Endothelial cell of umbilical vein (primary cell): Measurements from ENCODE around the gene TM4SF5. TPM values are rescaled to one million over a fixed set of nuclear protein-coding genes. Genes with fewer than 3 reads are reported as not detected.

ENCODE experiments used
- BruUV-seq: library from RNA; stranded (reverse); fragments of 400-500 nt; replicated peaks from 2 replicates; lab custom pipeline; 2021; lab: Mats Ljungman, UMichigan
- CTCF ChIA-PET: fragments of 300-600, 350-600 bp; sonication (Branson Sonifier 250); formaldehyde crosslinking; loops from one replicate; lab custom pipeline; 2021; ENCODE audit warnings: antibody characterized with exemption, inconsistent platforms; lab: Charles Lee
- POLR2A ChIA-PET: fragments of 300-600, 350-600 bp; sonication (Branson Sonifier 250); formaldehyde crosslinking; loops from one replicate; lab custom pipeline; 2021; ENCODE audit warnings: antibody characterized with exemption, inconsistent platforms; lab: Charles Lee
- DNase-seq: peaks from one replicate; pipeline ENCODE4 v3.0.0-alpha.2; 2011; ENCODE audit warnings: low read depth, low spot score
- FAIRE-seq: peaks from 2 replicates; lab custom pipeline; 2011; peaks lifted over from hg19 to GRCh38; lab: Jason Lieb, UNC
- H2AFZ ChIP-seq: 2 replicates; pipeline ENCODE4 v1.6.0; 2012; ENCODE audit warnings: low read depth, low read length, control low read depth, inconsistent platforms
- H3K27ac ChIP-seq: 2 replicates; pipeline ENCODE4 v1.5.1; 2011; ENCODE audit warnings: low read depth, mild to moderate bottlenecking, control low read depth, low read length, moderate library complexity; ENCODE audit not compliant: insufficient read depth
- H3K27me3 ChIP-seq, 2 experiments: 2 replicates each; pipeline versions ENCODE4 v1.6.0 to v1.6.1; 2011; ENCODE audit warnings: low read length in 2 of 2, mixed read lengths in 1 of 2; ENCODE audit not compliant: control insufficient read depth in 2 of 2, insufficient read depth in 2 of 2
- H3K36me3 ChIP-seq, 2 experiments: 2 replicates in 1 of 2; 3 replicates in 1 of 2; pipeline ENCODE4 v1.5.1; 2011; ENCODE audit warnings: low read length in 2 of 2, mild to moderate bottlenecking in 1 of 2, moderate library complexity in 1 of 2; ENCODE audit not compliant: control insufficient read depth in 2 of 2, insufficient read depth in 2 of 2; ENCODE audit errors: extremely low read depth in 1 of 2
- H3K4me1 ChIP-seq: 3 replicates; pipeline ENCODE4 v1.5.1; 2011; ENCODE audit warnings: mild to moderate bottlenecking, low read length; ENCODE audit not compliant: control insufficient read depth, insufficient read depth; ENCODE audit errors: extremely low read depth
- H3K4me2 ChIP-seq: 2 replicates; pipeline ENCODE4 v1.6.1; 2011; ENCODE audit warnings: low read length, control low read depth, mixed read lengths; ENCODE audit not compliant: insufficient read depth
- H3K4me3 ChIP-seq, 3 experiments: fragments of 200-600 bp in 1 of 3; sonication (generic), shearing (Covaris generic) in 1 of 3; replicated peaks in 1 of 3; 2 replicates each; pipeline ENCODE4 v1.5.1; 2011 to 2016; ENCODE audit warnings: control low read depth in 3 of 3, low read length in 3 of 3, mild to moderate bottlenecking in 2 of 3, inconsistent platforms in 1 of 3, low read depth in 1 of 3, moderate library complexity in 1 of 3; ENCODE audit not compliant: insufficient read depth in 1 of 3
- H3K79me2 ChIP-seq: 2 replicates; pipeline ENCODE4 v1.6.0; 2012; ENCODE audit warnings: low read length, inconsistent platforms; ENCODE audit not compliant: control insufficient read depth, insufficient read depth
- H3K9ac ChIP-seq: replicated peaks from 2 replicates; pipeline ENCODE3; 2011; ENCODE audit warnings: low read length, control low read depth; ENCODE audit not compliant: insufficient read depth; ENCODE audit errors: extremely low read depth
- H3K9me1 ChIP-seq: replicated peaks from 3 replicates; pipeline ENCODE4 v1.6.0; 2011; ENCODE audit warnings: mild to moderate bottlenecking, low read length; ENCODE audit not compliant: control insufficient read depth, insufficient read depth; ENCODE audit errors: extremely low read depth
- H3K9me3 ChIP-seq: replicated peaks from 2 replicates; pipeline ENCODE4 v1.5.1; 2012; ENCODE audit warnings: low read length, inconsistent platforms; ENCODE audit not compliant: control insufficient read depth, insufficient read depth
- H4K20me1 ChIP-seq: replicated peaks from 2 replicates; pipeline ENCODE3; 2011; ENCODE audit warnings: mild to moderate bottlenecking, low read length; ENCODE audit not compliant: control insufficient read depth, insufficient read depth; ENCODE audit errors: extremely low read depth
- EZH2 ChIP-seq: IDR thresholded peaks from 2 replicates; pipeline ENCODE4 v1.6.1; 2012; ENCODE audit warnings: borderline replicate concordance, low read depth, mild to moderate bottlenecking, moderate library complexity, low read length, inconsistent platforms; ENCODE audit not compliant: severe bottlenecking
- FOS ChIP-seq: IDR thresholded peaks from 2 replicates; pipeline ENCODE4 v1.6.1; 2011; ENCODE audit warnings: mild to moderate bottlenecking, low read length, moderate library complexity, borderline replicate concordance; ENCODE audit not compliant: insufficient read depth
- GATA2 ChIP-seq: IDR thresholded peaks from 2 replicates; pipeline ENCODE4 v1.7.0; 2011; ENCODE audit warnings: low read depth, mild to moderate bottlenecking, moderate library complexity, mixed read lengths, low read length; ENCODE audit not compliant: insufficient read length, insufficient read depth
- JUN ChIP-seq: IDR thresholded peaks from 2 replicates; pipeline ENCODE4 v1.6.1; 2011; ENCODE audit warnings: borderline replicate concordance, low read depth; ENCODE audit not compliant: insufficient read length, insufficient read depth
- MYC ChIP-seq: IDR thresholded peaks from one replicate; pipeline ENCODE4 v1.6.1; 2011; ENCODE audit warnings: mild to moderate bottlenecking, low read depth, low read length
- POLR2A ChIP-seq: IDR thresholded peaks from 2 replicates; pipeline ENCODE4 v1.6.1; 2012; ENCODE audit warnings: low read depth, mild to moderate bottlenecking, control low read depth, low read length
- POLR2AphosphoS5 ChIP-seq: IDR thresholded peaks from 2 replicates; pipeline ENCODE4 v1.6.1; 2012; ENCODE audit warnings: low read depth, mild to moderate bottlenecking, control low read depth, low read length, moderate library complexity; ENCODE audit not compliant: insufficient read depth
- dilution Hi-C: fragments of 300-500 bp; cut with MboI; formaldehyde crosslinking; loops from one replicate; pipeline ENCODE4 v1.15.0; 2019; ENCODE audit warnings: low sequenced_read_pairs; ENCODE audit not compliant: extremely low pct_ligation_motif_present
- intact Hi-C: fragments of 100-400 bp; cut with micrococcal nuclease; formaldehyde crosslinking; loops from one replicate; pipeline ENCODE4 v1.10.0; 2022
- polyA plus RNA-seq, 4 experiments: library from polyadenylated mRNA; depleted of rRNA in 3 of 4; stranded (reverse) in 3 of 4; unstranded in 1 of 4; fragments of >200 nt; gene quantifications; 2 replicates each; pipeline versions ENCODE4 v1.2.1 to v1.2.3, GENCODE V29; 2011 to 2012; ENCODE audit warnings: missing spikeins in 1 of 4
- total RNA-seq: library from RNA; stranded (reverse); gene quantifications from 2 replicates; pipeline ENCODE4 v1.2.3, GENCODE V29; 2021
- TF ChIP-seq, protein P1 (sequence below), 2 donors: IDR thresholded peaks; 1 replicate in 1 of 2; 2 replicates in 1 of 2; pipeline ENCODE4 v1.5.1; 2011; ENCODE audit warnings: low read length in 2 of 2, mild to moderate bottlenecking in 2 of 2, moderate library complexity in 2 of 2, control low read depth in 1 of 2, inconsistent platforms in 1 of 2, low read depth in 1 of 2; ENCODE audit not compliant: insufficient read depth in 1 of 2; ENCODE audit errors: extremely low read depth in 1 of 2
- TF ChIP-seq, protein P2 (sequence below): IDR thresholded peaks from 2 replicates; pipeline ENCODE4 v1.6.1; 2011; ENCODE audit not compliant: insufficient read depth, insufficient read length

Gene TM4SF5
- total and polyA plus RNA-seq, 2 donors (not counting 3 experiments of a cell fraction or from before 2014, with no cell fraction given): not detected

DNA sequence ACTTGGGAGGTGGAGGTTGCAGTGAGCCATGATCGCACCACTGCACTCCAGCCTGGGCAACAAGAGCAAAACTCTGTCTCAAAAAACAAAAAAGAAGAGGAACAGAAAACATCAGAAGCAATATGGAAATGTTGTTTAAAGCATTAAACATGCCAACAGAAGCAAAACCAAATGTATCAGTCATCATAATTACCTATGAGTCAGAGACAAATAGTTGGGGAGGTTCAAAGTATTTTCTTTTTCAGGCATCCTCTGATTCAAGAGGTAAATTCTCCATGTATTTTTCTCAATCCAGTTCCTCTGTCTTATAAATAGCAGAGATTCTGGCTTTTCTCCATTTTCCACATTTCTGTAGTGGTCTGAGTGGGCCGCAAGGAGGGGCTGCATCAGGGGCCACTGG lies 2.1 kb upstream of the TM4SF5 start:
- dilution Hi-C loops: no loop called here
- TF ChIP-seq, protein P1, sequence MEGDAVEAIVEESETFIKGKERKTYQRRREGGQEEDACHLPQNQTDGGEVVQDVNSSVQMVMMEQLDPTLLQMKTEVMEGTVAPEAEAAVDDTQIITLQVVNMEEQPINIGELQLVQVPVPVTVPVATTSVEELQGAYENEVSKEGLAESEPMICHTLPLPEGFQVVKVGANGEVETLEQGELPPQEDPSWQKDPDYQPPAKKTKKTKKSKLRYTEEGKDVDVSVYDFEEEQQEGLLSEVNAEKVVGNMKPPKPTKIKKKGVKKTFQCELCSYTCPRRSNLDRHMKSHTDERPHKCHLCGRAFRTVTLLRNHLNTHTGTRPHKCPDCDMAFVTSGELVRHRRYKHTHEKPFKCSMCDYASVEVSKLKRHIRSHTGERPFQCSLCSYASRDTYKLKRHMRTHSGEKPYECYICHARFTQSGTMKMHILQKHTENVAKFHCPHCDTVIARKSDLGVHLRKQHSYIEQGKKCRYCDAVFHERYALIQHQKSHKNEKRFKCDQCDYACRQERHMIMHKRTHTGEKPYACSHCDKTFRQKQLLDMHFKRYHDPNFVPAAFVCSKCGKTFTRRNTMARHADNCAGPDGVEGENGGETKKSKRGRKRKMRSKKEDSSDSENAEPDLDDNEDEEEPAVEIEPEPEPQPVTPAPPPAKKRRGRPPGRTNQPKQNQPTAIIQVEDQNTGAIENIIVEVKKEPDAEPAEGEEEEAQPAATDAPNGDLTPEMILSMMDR (IDR thresholded peaks at IDR 0.05; ENCODE audit: extremely low read depth in 1 of 2, insufficient read depth in 1 of 2, low read depth in 1 of 2, low read length in 2 of 2): no peak
- TF ChIP-seq, protein P2, sequence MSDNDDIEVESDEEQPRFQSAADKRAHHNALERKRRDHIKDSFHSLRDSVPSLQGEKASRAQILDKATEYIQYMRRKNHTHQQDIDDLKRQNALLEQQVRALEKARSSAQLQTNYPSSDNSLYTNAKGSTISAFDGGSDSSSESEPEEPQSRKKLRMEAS: no peak
- TF ChIP-seq FOS: no peak
- no peak for TF ChIP-seq POLR2AphosphoS5
- TF ChIP-seq MYC: no peak
- no peak for TF ChIP-seq EZH2
- no peak for TF ChIP-seq POLR2A
- TF ChIP-seq JUN: no peak
- TF ChIP-seq GATA2: no peak
- no peaks in the 10 kb centered on the region for H4K20me1 ChIP-seq
- H3K4me3 ChIP-seq: no peak overlapping the region
- no TSS peak for BruUV-seq
- intact Hi-C loops: no loop called here
- H3K4me2 ChIP-seq: no peak overlapping the region
- ChIA-PET CTCF (interaction anchor here (2.7 kb wide), 1 partner anchor 10 kb away, joined by 9 read pairs; no protein-coding TSS in a partner anchor), POLR2A (no interaction called here)
- H3K9me3 ChIP-seq: no peaks in the 10 kb centered on the region
- H3K79me2 ChIP-seq: no peaks in the 10 kb centered on the region
- no peaks in the 10 kb centered on the region for H3K9me1 ChIP-seq
- H3K4me1 ChIP-seq: no peaks in the 10 kb centered on the region
- H3K9ac ChIP-seq: no peak overlapping the region
- H2AFZ ChIP-seq: no peak overlapping the region
- FAIRE-seq: no peak
- DNase-seq: no peak
- no peak overlapping the region for H3K27ac ChIP-seq
- no peaks in the 10 kb centered on the region for H3K36me3 ChIP-seq
- peaks cover 4 to 6% of the 10 kb centered on the region in 2 experiments for H3K27me3 ChIP-seq
